ENCODE data around the gene PSMF1. TPM values are rescaled to one million over a fixed set of nuclear protein-coding genes. Genes with fewer than 3 reads are reported as not detected.

PSMF1 gene
- total and polyA plus RNA-seq, 2 of the 13 experiments (the other 11 are each of a cell fraction or from before 2014, with no cell fraction given), result 82.5 to 86.0 TPM

- H3K4me3 ChIP-seq (replicated peaks in 1 of 3; ENCODE audit: insufficient read depth in 1 of 3, low read depth in 2 of 3, low read length in 3 of 3), result no peak overlapping the region
- H3K27ac ChIP-seq (ENCODE audit: extremely low read length, insufficient read depth, low read length), result no peak overlapping the region
- intact Hi-C loops (cut with micrococcal nuclease; ENCODE audit: unreplicated experiment) (no loop called here), in situ Hi-C loops (cut with HindIII; ENCODE audit: extremely low pct_ligation_motif_present, low pct_unique_long_range_greater_than_20kb) (no loop called here)
- peaks cover 4 to 26% of the 10 kb centered on the region in 2 experiments; a peak in 3 of 5 replicates for H3K27me3 ChIP-seq (ENCODE audit: control insufficient read depth in 1 of 2, insufficient read depth in 2 of 2, low read length in 2 of 2)
- no TSS peak for BruUV-seq (replicated peaks)
- ATAC-seq (no peak), DNase-seq (ENCODE audit: low spot score) (no peak), FAIRE-seq (no peak)
- H3K4me2 ChIP-seq (ENCODE audit: low read depth, low read length), result no peak overlapping the region
- CTCF ChIA-PET (ENCODE audit: low intra/inter-chr PET ratio, low total read pairs), result no interaction called here
- H2AFZ ChIP-seq (ENCODE audit: low read length), result no peak overlapping the region
- H3K9ac ChIP-seq (ENCODE audit: insufficient read depth, low read depth, low read length), result no peak overlapping the region
- no peaks in the 10 kb centered on the region for H3K9me3 ChIP-seq (ENCODE audit: low read length)
- no peaks in the 10 kb centered on the region for H3K36me3 ChIP-seq (replicated peaks in 1 of 2; ENCODE audit: control insufficient read depth in 1 of 2, insufficient read depth in 2 of 2, low read length in 2 of 2)
- no peaks in the 10 kb centered on the region for H3K4me1 ChIP-seq (ENCODE audit: insufficient read depth, low read length)
- POLR2A ChIA-PET, result no interaction called here
- 87% methylated on average over 1 of the region's 1 CpG for WGBS (ENCODE audit: low lambda C conversion rate)
- no peak for TF ChIP-seq NFRKB (IDR thresholded peaks at IDR 0.05)
- H3K79me2 ChIP-seq (ENCODE audit: insufficient read depth, low read length), result no peaks in the 10 kb centered on the region
- no peaks in the 10 kb centered on the region for H4K20me1 ChIP-seq (ENCODE audit: insufficient read depth, low read length)
Observed at GRCh38 chr20:1199964-1200363, 81.6 kb downstream of the PSMF1 start.

DNA sequence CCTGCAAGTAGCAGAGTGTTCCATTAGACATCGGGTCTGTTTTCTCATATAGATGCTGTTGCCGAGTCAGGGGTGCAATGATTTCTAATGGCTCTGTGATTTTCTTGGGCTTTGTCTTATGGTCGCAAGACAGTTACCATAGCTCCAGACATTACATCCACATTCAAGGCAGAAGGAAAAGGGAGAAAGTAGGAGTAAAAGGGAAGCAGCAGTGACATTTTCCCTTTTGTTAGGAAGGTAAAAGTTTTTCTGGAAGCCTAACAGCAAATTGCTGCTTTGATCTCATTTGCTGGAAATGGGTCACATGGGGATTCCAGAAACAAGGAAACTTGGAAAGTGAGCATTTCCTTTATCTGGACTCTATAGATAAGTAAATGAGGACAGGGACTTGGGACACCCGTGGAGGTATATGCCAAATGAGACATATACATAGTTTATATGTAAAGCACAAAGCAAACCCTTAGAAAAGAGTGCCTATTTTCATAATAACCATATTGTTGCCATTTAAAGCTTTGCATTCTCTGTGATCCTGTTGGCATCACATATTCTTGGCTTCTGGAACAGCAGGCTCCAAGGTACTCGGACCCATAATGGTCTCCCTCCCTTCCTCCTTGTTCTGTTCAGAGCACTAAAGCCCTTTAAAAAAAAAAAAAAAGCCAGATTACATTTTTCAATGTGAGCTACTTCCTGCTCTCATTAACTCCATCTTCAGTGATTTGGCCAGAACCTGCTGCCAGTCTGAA, 84.5 kb downstream of the PSMF1 start, which contains the start of gene C20orf202:
Gene C20orf202 (plus strand): TSS at position 693 of the 743 bp plus-strand sequence. CDS start 132 bp downstream, outside the sequence.
- Histone ChIP-seq H3K4me2 (ENCODE audit: low read depth, low read length) (no peak within 1 kb of the TSS), H3K36me3 (replicated peaks in 1 of 2; ENCODE audit: control insufficient read depth in 1 of 2, insufficient read depth in 2 of 2, low read length in 2 of 2) (no peaks in the 10 kb centered on the region), H3K4me1 (ENCODE audit: insufficient read depth, low read length) (no peaks in the 10 kb centered on the region), H3K9ac (ENCODE audit: insufficient read depth, low read depth, low read length) (no peak within 1 kb of the TSS), H3K4me3 (replicated peaks in 1 of 3; ENCODE audit: insufficient read depth in 1 of 3, low read depth in 2 of 3, low read length in 3 of 3) (no peak within 1 kb of the TSS), H3K9me3 (ENCODE audit: low read length) (no peaks in the 10 kb centered on the region), H3K27ac (ENCODE audit: extremely low read length, insufficient read depth, low read length) (no peak within 1 kb of the TSS), H3K79me2 (ENCODE audit: insufficient read depth, low read length) (no peaks in the 10 kb centered on the region), H3K27me3 (ENCODE audit: control insufficient read depth in 1 of 2, insufficient read depth in 2 of 2, low read length in 2 of 2) (peaks cover 1 to 26% of the 10 kb centered on the region in 2 experiments; a peak in 3 of 5 replicates), H2AFZ (ENCODE audit: low read length) (no peak within 1 kb of the TSS), H4K20me1 (ENCODE audit: insufficient read depth, low read length) (no peaks in the 10 kb centered on the region)
- no peak for FAIRE-seq
- no peak for DNase-seq (ENCODE audit: low spot score)
- WGBS (ENCODE audit: low lambda C conversion rate), result 18% methylated on average over 5 of the region's 5 CpGs
- ATAC-seq, result no peak
- in situ Hi-C loops (cut with HindIII; ENCODE audit: extremely low pct_ligation_motif_present, low pct_unique_long_range_greater_than_20kb), result no loop called here
- ChIA-PET CTCF (ENCODE audit: low intra/inter-chr PET ratio, low total read pairs) (no interaction called here), POLR2A (no interaction called here)
- no TSS peak for BruUV-seq (replicated peaks)
- intact Hi-C loops (cut with micrococcal nuclease; ENCODE audit: unreplicated experiment), result no loop called here
- TF ChIP-seq ZNF773 (CRISPR knock-in tag; IDR thresholded peaks at IDR 0.05; ENCODE audit: borderline replicate concordance) (no peak), FOXK1 (CRISPR knock-in tag; IDR thresholded peaks at IDR 0.05; ENCODE audit: borderline replicate concordance, low read depth) (no peak), FIP1L1 (IDR thresholded peaks at IDR 0.05; ENCODE audit: borderline replicate concordance, insufficient read depth, low read depth, low read length) (no peak), ZNF253 (CRISPR knock-in tag; IDR thresholded peaks at IDR 0.05; ENCODE audit: borderline replicate concordance) (no peak), ZNF282 (IDR thresholded peaks at IDR 0.05; ENCODE audit: partially characterized antibody) (no peak), ZSCAN5A (CRISPR knock-in tag; IDR thresholded peaks at IDR 0.05; ENCODE audit: borderline replicate concordance) (no peak)
